GM10847 (cell line): ENCODE results near the gene BMAL1.

ENCODE experiments used
- POLR2A ChIP-seq: IDR thresholded peaks from 2 replicates; pipeline ENCODE4 v1.6.1; 2011; ENCODE audit not compliant: insufficient read length; ENCODE audit errors: extremely low read depth

Gene BMAL1

GRCh38 chr11:13297917-13298356 is 20.3 kb downstream of the BMAL1 start:
- TF ChIP-seq POLR2A: no peak

- no peak for TF ChIP-seq POLR2A
These were observed 21.2 kb downstream of the BMAL1 start for GRCh38 chr11:13298765-13299164.

- TF ChIP-seq POLR2A: no peak
These were observed 23.9 kb downstream of the BMAL1 start for GRCh38 chr11:13301522-13301921.

- TF ChIP-seq POLR2A: no peak
These were observed 24.9 kb downstream of the BMAL1 start for GRCh38 chr11:13302420-13302958.

GRCh38 chr11:13303668-13304649 is 26.4 kb downstream of the BMAL1 start:
- no peak for TF ChIP-seq POLR2A

GRCh38 chr11:13304655-13305335 is 27.2 kb downstream of the BMAL1 start:
- TF ChIP-seq POLR2A: no peak

GRCh38 chr11:13308704-13309103 is 31.1 kb downstream of the BMAL1 start:
- TF ChIP-seq POLR2A: no peak

GRCh38 chr11:13309156-13309555 is 31.6 kb downstream of the BMAL1 start:
- TF ChIP-seq POLR2A: no peak

GRCh38 chr11:13310443-13310842 is 32.9 kb downstream of the BMAL1 start:
- no peak for TF ChIP-seq POLR2A

GRCh38 chr11:13311570-13311969 is 34.0 kb downstream of the BMAL1 start:
- TF ChIP-seq POLR2A: no peak

- no peak for TF ChIP-seq POLR2A
These were observed 35.6 kb downstream of the BMAL1 start for GRCh38 chr11:13313005-13313819.

- TF ChIP-seq POLR2A: no peak
These were observed 37.2 kb downstream of the BMAL1 start for GRCh38 chr11:13314676-13315394.

GRCh38 chr11:13315517-13316432 is 38.2 kb downstream of the BMAL1 start:
- no peak for TF ChIP-seq POLR2A
